Gastroesophageal sphincter (tissue), 4 donors: ENCODE measurements around the gene GNG11. TPM values are rescaled to one million over a fixed set of nuclear protein-coding genes. Genes with fewer than 3 reads are reported as not detected.

Source experiments
- ATAC-seq: fragments of 150-250 bp; one replicate; pipeline ENCODE4 v1.9.1; 2016; ENCODE audit warnings: mild to moderate bottlenecking, moderate library complexity
- H3K27ac ChIP-seq, 4 donors: fragments of 200-600 bp; sonication (generic) in 3 of 4; 1 replicate in 3 of 4; 2 replicates in 1 of 4; pipeline ENCODE4 v1.5.1; 2016 to 2019
- H3K27me3 ChIP-seq: fragments of 200-600 bp; sonication (generic); one replicate; pipeline ENCODE4 v1.5.1; 2019
- H3K36me3 ChIP-seq, 2 donors: fragments of 200-600 bp; sonication (generic); one replicate each; pipeline ENCODE4 v1.5.1; 2019; ENCODE audit warnings: control low read depth in 1 of 2
- H3K4me1 ChIP-seq, 3 donors: fragments of 200-600 bp; sonication (generic); 1 replicate in 2 of 3; 2 replicates in 1 of 3; pipeline ENCODE4 v1.5.1; 2016 to 2019; ENCODE audit warnings: control low read depth in 2 of 3
- H3K4me3 ChIP-seq, 2 donors: fragments of 200-600 bp; sonication (generic); one replicate each; pipeline ENCODE4 v1.5.1; 2019; ENCODE audit warnings: mild to moderate bottlenecking in 1 of 2, moderate library complexity in 1 of 2
- H3K9me3 ChIP-seq, 3 donors: fragments of 200-600 bp; sonication (generic); one replicate each; pipeline ENCODE4 v1.5.1; 2017 to 2019; ENCODE audit warnings: control low read depth in 2 of 3
- EP300 ChIP-seq: sonication (generic); formaldehyde crosslinking; IDR thresholded peaks from one replicate; pipeline ENCODE4 v1.6.1; 2017; ENCODE audit warnings: antibody characterized with exemption, mild to moderate bottlenecking
- POLR2A ChIP-seq, 2 donors: fragments of 450-650 bp; IDR thresholded peaks; one replicate each; pipeline ENCODE4 v1.6.1; 2017; ENCODE audit warnings: antibody characterized with exemption in 2 of 2, mild to moderate bottlenecking in 2 of 2, moderate library complexity in 1 of 2
- POLR2AphosphoS5 ChIP-seq: sonication (generic); formaldehyde crosslinking; IDR thresholded peaks from one replicate; pipeline ENCODE4 v1.6.1; 2017; ENCODE audit warnings: antibody characterized with exemption
- WGBS, 2 donors: methylation state at CpG; one replicate each; pipeline ENCODE4 v1.1.5; 2018; ENCODE audit warnings: low coverage in 1 of 2; 5-methylcytosine and 5-hydroxymethylcytosine counted together
- total RNA-seq, 4 donors: library from RNA; depleted of rRNA; stranded (reverse); fragments of >200 nt; gene quantifications; one replicate each; pipeline ENCODE4 v1.1.0, GENCODE V29; 2016
- TF ChIP-seq, protein P1 (sequence below), 4 experiments: fragments of 200-600 bp in 2 of 4; fragments of 450-650 bp in 2 of 4; sonication (generic) in 1 of 4; IDR thresholded peaks; one replicate each; pipeline ENCODE4 v1.5.1; 2017 to 2019; ENCODE audit warnings: antibody characterized with exemption in 4 of 4, mild to moderate bottlenecking in 2 of 4, moderate library complexity in 2 of 4

Gene GNG11
- total RNA-seq, 4 donors from 2014 or later: 14.2 to 36.5 (median 26.1) TPM

DNA sequence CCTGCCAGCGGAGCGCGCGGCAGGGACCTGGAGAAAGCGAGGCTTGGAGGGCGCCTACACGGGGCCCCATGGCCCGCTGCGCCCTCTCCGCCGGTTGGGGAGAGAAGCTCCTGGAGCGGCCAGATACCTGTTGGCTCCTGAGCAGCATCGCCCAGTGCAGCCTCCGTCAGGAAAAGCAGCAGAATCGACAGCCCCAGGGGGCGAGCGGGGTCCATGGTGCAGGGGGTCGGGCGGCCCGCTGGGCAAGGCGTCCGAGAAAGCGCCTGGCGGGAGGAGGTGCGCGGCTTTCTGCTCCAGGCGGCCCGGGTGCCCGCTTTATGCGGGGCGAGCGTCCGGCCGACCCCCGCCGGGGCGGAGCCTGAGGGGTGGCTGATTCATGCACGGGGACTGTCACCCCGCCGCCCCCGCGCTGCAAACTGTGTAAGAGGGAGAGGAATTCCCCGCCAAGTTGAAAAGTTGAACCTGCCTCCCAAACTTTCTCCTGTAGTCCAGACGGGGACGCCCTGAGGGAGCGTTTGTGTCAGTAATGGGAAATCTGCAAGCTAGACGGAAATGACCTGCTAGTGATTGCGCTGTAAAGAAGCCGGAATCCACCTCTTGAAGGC lies 31.0 kb upstream of the GNG11 start, which contains the start of gene TFPI2:
TFPI2 (minus strand) TSS at position 290 of the 605 bp plus-strand sequence; CDS start at position 215, 75 bp downstream.
- Histone ChIP-seq H3K4me3 (peak within 1 kb of the TSS; percentile 32 to 56), H3K9me3 (no peaks in the 10 kb centered on the region), H3K27ac (peak within 1 kb of the TSS in 1 of 4 donors; percentile 37), H3K4me1 (peaks cover 0 to 19% (median 5%) of the 10 kb centered on the region in 3 donors), H3K27me3 (peaks cover 27% of the 10 kb centered on the region), H3K36me3 (no peaks in the 10 kb centered on the region)
- peak; percentile 48 for ATAC-seq
- peak; percentile 55 for TF ChIP-seq POLR2AphosphoS5
- no peak for TF ChIP-seq POLR2A (IDR thresholded peaks at IDR 0.05)
- 0 to 3% methylated on average over 5 of the region's 49 CpGs for WGBS, 2 donors

DNA sequence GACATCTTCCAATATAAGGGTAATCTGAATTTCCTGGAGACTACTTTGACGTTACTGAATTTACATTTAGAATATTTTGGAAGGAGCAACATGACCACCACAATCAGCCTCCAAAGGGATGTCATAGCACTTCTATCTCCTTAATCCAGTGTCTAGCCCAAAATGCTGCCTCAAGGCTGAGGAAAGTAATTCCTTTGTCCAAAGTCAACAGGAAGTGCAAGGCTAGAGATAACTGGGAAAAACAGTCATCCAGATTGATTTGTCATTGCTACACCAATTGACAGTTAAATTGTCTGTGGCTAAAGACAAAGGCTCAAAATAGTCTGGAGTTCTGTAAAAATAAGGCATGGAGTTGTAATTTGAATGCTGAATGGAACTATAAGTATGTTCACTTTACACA lies 27.1 kb upstream of the GNG11 start:
- Histone ChIP-seq H3K36me3 (no peaks in the 10 kb centered on the region), H3K9me3 (no peaks in the 10 kb centered on the region), H3K4me1 (peaks cover 0 to 20% (median 5%) of the 10 kb centered on the region in 3 donors), H3K27ac (no peak overlapping the region), H3K27me3 (peaks cover 20% of the 10 kb centered on the region), H3K4me3 (no peak overlapping the region)
- TF ChIP-seq, protein P1, sequence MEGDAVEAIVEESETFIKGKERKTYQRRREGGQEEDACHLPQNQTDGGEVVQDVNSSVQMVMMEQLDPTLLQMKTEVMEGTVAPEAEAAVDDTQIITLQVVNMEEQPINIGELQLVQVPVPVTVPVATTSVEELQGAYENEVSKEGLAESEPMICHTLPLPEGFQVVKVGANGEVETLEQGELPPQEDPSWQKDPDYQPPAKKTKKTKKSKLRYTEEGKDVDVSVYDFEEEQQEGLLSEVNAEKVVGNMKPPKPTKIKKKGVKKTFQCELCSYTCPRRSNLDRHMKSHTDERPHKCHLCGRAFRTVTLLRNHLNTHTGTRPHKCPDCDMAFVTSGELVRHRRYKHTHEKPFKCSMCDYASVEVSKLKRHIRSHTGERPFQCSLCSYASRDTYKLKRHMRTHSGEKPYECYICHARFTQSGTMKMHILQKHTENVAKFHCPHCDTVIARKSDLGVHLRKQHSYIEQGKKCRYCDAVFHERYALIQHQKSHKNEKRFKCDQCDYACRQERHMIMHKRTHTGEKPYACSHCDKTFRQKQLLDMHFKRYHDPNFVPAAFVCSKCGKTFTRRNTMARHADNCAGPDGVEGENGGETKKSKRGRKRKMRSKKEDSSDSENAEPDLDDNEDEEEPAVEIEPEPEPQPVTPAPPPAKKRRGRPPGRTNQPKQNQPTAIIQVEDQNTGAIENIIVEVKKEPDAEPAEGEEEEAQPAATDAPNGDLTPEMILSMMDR (IDR thresholded peaks at IDR 0.05): no peak
- TF ChIP-seq EP300 (no peak), POLR2AphosphoS5 (no peak), POLR2A (IDR thresholded peaks at IDR 0.05) (no peak)
- no peak for ATAC-seq
- WGBS, 2 donors: 52 to 67% methylated on average over 1 of the region's 1 CpG

DNA sequence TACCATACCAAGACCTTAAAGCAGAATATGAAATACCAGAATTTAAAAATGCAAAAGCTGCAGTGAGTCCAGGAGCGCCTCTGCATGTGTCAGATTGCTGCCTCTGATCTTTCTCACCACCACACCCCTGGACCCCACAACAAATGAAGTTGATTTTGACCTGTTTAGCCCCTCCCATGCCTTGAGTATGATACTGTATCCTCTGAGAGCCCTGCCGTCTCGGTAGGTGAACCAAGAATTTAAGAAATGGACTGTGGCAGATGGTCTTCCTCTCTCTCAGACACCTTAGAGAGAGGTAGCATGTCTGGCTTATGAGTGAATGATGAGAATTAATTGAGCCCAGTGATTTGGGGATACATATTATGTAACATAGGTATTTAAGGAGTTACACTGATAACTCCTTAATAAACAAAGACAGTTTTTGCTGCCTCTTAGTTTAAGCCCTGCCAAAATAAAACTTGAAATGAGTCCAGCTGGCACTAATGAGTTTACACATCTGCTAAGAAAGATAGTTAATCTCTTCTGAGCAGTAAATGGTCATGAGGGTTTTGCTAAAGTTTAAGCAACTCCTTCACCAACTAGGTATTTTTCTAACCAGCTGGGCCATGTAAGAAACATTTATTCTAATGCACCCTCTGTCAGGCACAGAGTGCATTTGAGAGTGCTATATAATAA lies 26.4 kb upstream of the GNG11 start:
- H3K4me3 ChIP-seq: no peak overlapping the region
- no peaks in the 10 kb centered on the region for H3K9me3 ChIP-seq
- TF ChIP-seq POLR2AphosphoS5 (no peak), POLR2A (IDR thresholded peaks at IDR 0.05) (no peak), EP300 (no peak)
- TF ChIP-seq, protein P1 (IDR thresholded peaks at IDR 0.05): no peak
- ATAC-seq: no peak
- no peak overlapping the region for H3K27ac ChIP-seq
- H3K4me1 ChIP-seq: peaks cover 0 to 14% (median 5%) of the 10 kb centered on the region in 3 donors
- WGBS, 2 donors: 50 to 100% methylated on average over 1 of the region's 3 CpGs
- H3K27me3 ChIP-seq: peaks cover 15% of the 10 kb centered on the region
- no peaks in the 10 kb centered on the region for H3K36me3 ChIP-seq

DNA sequence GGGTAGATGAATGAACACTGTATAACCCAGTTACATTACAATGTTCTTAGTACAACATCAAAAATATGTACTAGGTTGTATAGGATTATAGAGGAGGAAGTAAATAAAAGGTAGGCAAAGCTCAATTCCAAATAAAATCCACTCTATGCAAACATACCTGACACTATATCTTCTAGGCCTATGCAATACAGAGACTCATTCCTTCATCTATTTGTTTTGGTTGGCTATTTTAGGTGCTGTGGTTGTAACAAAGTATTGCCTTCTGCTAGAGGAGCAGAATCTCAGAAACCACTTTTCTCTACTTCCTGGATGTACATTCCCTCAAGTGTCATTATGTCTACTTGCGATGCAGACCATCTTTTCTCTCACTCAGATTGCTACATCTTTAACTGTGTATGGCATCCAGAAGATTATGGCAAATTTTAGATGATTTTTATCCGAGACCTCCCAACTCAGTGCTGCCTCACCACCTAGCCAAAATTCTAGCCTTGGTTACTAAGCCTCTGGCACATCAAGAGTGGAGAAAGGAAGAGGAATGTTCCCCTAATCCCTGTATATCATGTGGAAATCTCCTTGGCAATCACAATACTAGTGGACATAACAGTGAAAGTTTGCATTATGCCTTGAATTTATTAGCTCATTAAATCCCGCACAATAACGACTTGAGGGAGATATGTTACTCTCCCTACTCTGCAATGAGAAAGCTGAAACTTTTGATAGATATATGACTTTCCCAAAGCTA lies 25.5 kb upstream of the GNG11 start:
- TF ChIP-seq EP300: no peak
- TF ChIP-seq, protein P1 (IDR thresholded peaks at IDR 0.05): no peak
- TF ChIP-seq POLR2A (IDR thresholded peaks at IDR 0.05): no peak
- TF ChIP-seq POLR2AphosphoS5: no peak
- H3K27ac ChIP-seq: no peak overlapping the region
- H3K9me3 ChIP-seq: no peaks in the 10 kb centered on the region
- 63 to 75% methylated on average over 3 to 4 of the region's 4 CpGs for WGBS, 2 donors
- ATAC-seq: no peak
- peaks cover 0 to 7% (median 0%) of the 10 kb centered on the region in 3 donors for H3K4me1 ChIP-seq
- H3K4me3 ChIP-seq: no peak overlapping the region
- H3K27me3 ChIP-seq: peaks cover 7% of the 10 kb centered on the region
- H3K36me3 ChIP-seq: no peaks in the 10 kb centered on the region

DNA sequence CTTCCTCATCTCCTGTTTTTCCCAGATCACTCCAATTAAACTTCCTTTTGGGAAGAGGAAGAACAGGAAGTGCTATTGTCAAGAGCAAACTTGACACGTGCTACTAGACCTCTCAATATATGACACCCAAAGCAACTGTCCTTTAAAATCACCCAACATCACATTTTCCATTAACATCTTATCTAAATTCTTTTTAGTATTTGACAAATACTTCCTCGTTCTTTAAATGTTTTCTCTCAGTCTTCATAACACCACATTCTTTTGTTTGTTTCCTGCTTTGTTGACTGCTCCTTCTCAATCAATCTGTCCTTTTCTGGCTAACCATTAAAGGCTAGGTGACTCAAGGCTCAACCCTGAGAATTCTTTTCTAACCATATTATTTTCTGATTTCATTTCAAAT lies 23.9 kb upstream of the GNG11 start:
- Histone ChIP-seq H3K27ac (no peak overlapping the region), H3K4me3 (no peak overlapping the region), H3K36me3 (no peaks in the 10 kb centered on the region), H3K27me3 (no peaks in the 10 kb centered on the region), H3K9me3 (no peaks in the 10 kb centered on the region), H3K4me1 (peaks cover 0 to 7% (median 0%) of the 10 kb centered on the region in 3 donors)
- TF ChIP-seq POLR2A (IDR thresholded peaks at IDR 0.05) (no peak), EP300 (no peak), POLR2AphosphoS5 (no peak)
- TF ChIP-seq, protein P1 (IDR thresholded peaks at IDR 0.05): no peak
- no peak for ATAC-seq
- 65 to 66% methylated on average over 2 of the region's 2 CpGs for WGBS, 2 donors
